GM21447 (cell line): ENCODE measurements around the gene PSENEN.
"Not testable (repeated sequence)": the region's sequence is repeated elsewhere in the genome, so short reads cannot be mapped to it uniquely, and the experiment has no call there.

Experiments used
- ATAC-seq: cut with Tn5 transposase; IDR thresholded peaks from one replicate; pipeline ENCODE4 v1.9.1; 2021; ENCODE audit not compliant: unreplicated experiment

PSENEN gene

DNA sequence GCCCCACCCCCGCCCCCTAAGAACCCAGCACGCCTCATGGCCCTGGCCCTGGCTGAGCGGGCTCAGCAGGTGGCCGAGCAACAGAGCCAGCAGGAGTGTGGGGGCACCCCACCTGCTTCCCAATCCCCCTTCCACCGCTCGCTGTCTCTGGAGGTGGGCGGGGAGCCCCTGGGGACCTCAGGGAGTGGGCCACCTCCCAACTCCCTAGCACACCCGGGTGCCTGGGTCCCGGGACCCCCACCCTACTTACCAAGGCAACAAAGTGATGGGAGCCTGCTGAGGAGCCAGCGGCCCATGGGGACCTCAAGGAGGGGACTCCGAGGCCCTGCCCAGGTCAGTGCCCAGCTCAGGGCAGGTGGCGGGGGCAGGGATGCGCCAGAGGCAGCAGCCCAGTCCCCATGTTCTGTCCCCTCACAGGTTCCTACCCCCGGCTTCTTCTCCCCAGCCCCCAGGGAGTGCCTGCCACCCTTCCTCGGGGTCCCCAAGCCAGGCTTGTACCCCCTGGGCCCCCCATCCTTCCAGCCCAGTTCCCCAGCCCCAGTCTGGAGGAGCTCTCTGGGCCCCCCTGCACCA, 41.9 kb downstream of the PSENEN start:
- ATAC-seq, result no peak

DNA sequence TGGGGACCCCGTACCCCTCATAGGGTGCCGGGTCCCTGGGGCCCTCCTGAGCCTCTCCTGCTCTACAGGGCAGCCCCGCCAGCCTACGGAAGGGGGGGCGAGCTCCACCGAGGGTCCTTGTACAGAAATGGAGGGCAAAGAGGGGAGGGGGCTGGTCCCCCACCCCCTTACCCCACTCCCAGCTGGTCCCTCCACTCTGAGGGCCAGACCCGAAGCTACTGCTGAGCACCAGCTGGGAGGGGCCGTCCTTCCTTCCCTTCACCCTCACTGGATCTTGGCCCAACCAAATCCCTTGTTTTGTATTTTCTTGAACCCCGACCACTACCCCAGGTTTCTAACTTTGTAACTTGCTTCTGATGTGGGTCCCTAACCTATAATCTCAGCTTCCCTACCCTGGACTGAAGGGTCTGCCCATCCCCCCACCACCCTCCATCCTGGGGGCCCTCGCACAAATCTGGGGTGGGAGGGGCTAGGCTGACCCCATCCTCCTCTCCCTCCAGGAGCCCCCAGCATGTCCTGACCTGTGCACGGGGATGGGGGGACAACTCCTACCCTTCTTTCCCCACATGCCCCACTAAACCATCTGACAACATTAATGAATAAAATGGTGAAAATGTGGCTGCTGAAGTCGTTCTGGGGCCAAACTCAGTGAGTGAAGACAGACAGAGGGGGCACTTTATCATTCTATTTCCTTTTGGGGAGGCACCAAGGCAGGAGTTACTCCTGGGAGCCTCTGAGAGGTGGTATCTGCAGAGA, 42.9 kb downstream of the PSENEN start:
- no peak for ATAC-seq

DNA sequence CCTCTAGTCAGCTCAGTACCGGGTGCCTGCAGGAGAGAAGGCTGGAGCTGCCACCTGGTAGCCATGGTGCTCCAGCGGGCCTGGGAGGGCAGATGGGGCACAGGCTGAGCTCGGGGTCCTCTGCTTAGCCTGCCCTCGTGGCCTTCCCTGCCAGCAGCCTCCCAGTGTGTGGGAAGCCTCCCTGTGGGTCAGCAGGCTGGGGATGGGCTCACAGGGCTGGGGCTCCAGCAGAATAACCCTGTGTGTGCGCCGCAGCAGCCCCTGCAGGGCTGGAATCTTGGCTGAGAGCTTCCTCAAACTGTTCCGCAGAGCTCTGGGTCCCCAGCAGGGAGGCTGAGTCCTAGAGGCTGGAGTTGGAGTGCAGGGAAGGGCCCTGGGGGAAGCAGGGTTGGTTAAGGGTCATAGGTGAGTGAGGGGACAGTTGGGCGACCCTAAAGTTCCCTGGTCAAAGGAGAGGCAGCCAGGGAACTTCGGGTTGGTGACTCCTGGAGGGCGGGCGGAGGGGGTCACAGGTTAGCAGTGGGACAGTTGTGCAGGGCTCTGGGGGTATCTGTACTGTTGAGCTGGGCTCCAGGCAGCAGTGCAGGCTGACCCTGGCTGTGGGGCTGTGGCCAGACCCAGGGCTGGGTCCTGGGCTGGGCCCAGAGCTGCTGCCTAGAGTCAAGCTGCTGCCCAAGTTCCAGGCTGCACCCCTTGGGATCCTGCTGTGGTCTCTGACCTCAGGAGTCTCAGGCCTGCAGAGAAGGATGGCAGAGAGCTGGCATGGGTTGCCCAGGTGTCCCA, 43.9 kb downstream of the PSENEN start:
- no peak for ATAC-seq

DNA sequence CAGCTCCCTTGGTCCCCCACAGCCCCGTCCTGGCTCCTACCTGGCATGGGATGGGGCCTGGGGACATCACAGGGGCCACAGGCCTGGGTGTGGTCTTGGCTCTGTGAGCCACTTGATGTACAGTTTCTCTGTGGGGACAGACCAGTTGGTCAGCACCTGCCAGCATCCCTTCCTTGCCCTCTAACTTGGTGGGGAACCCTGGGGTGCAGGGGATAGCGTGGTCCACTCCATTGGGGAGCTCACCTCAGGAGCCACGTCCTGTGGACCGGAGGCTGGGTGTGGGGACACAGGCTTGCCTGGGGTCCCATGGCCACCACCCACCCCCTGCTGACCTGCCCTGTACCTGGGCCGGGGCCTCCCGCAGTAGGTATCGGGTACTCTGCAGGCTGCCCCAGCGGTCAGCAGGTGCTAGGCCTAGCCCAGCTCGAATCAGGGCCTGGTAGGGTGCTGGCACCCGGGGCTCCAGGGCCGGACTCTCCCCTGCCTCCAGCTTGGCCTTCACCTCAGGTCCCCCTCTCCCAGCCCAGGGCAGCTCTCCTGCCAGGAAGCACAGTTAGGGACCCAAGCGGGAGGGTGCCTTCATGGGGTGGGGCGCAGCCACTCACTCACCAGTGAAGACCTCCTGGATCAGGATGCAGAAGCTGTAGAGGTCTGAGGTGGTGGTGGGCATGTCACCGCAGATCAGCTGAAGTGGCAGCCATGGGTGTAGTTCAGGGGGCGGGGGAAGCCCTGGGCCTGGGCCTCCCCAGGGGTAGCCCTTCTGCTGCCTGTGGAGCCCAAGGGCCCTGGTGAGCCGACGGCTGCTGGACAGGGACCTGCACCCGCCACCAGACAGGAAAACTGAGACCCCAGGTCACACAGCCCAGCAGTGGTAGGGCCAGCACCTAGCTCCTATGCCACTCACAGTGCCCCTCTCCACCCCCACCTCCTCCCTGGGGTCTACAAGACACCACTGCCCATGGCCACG, 44.8 kb downstream of the PSENEN start:
- ATAC-seq, result no peak

DNA sequence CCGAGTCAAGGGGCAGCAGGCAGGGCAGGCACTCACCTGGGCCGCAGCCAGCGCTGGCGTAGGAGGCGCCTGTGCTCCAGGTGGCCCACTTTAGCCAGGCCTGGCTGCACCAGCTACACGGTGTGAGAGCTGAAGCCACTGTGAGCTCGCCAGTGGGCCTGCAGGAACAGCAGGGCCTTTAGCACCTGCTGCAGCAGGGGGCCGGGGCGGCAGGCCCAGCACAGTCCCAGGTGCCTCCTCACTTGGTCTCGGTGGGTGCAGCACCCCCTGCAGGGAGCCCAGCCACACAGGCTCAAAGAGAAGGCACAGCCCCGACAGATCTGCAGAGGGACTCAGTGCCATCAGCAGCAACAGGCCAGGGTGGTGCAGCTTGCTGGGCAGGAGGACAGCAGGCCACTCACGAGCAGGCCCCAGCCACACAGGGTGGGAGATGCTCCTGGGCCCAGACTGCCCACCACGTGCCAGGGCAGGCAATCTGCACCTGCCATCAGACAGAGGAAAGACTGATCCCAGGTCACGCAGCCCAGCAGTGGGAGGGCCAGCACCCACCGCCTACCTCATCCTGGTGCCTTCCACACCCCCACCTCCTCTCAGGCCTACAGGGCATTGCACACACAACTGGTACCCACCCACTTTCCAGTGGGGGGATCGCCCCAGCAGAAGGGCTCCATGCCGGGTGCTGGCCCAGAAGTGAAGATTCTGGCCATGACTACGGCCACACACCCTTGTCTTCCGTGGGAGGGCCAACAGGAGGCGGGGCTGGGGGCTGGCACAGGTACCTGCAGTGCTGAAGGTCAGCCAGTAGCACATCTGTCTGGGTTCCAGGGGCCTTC, 45.7 kb downstream of the PSENEN start:
- no peak for ATAC-seq

DNA sequence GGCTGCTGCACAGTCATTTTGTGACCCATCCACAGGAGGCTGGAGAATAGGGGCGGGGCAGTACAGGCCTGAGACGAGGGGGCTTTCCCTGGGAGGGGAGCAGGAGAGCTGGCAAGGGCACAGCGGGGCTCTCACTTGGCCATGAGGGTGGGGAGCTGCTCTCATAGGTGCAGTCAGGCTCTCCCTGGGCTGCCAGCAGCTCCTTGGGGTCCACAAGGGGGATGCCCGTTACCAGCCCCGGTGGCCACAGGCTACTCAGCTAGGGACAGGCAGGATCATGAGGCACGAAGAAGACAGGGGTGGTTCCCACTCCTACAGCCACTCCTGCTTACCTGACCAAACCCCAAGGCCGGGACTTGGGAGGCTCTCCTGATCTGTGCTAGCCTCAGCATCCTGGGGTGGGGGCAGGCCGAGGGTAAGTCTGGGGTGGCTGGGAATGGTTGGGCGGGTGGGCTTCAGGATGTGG, 46.4 kb downstream of the PSENEN start:
- ATAC-seq, result no peak

DNA sequence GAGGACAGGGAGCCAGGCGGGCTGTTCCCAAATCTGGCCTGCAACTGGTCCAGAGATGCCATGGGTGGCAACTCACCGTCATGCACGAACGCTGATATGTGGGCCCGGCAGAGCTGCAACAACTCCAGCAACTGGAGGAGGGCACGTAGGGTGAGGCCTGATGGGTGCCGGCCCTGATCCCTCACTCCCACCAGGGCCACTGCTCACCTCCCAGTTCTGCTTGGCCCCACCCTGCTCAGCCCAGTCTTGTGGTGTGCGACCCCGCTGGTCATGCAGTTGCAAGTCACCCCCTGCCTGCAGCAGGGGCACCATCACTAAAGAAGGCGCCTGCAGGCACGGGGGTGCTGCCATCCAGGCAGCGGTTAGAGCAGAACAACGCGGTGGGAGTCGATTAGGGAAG, 46.9 kb downstream of the PSENEN start:
- ATAC-seq, result no peak

DNA sequence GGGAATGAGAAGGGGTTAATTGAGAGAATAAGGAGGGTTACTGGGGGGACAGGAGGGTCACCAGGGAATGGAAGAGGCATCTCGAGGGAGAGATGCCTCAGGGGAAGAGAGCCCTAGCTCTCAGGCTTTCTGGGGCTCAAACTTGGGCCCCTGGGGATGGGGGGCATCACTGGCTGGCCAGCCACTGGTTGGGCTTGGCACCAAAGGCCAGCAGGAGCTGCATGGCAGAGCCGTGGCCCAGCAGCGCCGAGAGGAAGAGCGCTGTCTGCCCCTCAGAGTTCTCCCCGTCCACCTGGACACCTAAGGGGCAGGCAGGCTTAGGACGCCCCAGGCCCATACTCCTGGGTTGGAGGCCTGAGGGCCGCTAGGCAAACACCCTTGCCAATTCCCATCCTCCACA, 47.4 kb downstream of the PSENEN start:
- ATAC-seq, result no peak

DNA sequence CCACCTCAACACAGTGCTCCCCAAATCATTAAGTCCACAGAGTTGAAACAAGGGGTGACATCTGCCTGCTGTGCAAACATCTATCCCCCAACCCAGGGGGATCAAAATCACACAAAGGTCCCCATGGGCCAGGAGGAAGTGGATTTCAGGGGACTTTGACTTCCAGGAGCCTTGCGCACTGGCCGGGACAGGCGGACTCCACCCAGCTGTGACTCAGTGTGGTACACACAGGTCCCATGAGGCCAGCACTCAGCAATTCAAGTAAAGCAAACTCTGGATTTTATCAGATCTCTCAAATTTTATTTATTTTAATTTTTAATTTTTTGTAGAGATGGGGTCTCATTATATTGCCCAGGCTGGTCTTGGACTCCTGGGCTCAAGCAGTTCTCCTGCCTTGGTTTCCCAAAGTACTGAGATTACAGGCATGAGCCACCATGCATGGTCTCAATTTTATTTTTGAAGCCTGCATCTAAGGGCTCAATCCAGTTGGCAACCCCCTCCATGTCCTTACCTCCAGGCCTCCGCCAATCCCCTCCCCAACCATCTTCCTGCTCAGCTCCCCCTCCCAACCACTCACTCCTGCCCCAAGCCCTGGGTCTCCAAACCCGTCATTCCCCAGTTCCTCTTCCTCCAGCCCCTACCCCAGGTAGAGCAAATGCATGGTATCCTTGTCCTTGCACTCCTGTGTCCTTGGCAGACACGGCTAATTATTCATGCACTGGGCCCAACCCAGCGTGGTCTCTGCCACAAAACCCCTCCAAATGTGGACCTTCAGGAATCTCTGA, 48.1 kb downstream of the PSENEN start:
- no peak for ATAC-seq

DNA sequence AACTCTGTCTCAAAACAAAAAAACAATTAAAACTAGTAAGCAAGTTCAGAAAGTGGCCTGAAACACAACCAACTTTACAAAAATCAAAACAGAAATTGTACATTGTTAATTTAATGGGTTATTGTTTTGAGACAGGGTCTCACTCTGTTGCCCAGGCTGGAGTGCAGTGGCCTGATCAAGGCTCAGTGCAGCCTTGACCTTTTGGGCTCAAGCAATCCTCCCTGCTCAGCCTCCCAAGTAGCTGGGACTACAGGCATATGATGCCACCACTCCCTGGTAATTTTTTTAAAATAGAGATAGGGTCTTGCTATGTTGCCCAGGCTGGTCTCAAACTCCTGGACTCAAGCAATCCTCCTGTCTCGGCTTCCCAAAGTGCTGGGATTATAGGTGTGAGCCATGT, 50.1 kb downstream of the PSENEN start:
- not testable (repeated sequence) for ATAC-seq
